Activated CD4-positive, alpha-beta T cell treated with anti-CD3 and anti-CD28 coated beads for 4 hours (primary cell): ENCODE measurements around the gene LZTR1.
A peak's percentile ranks its signal among the peaks of the same experiment; 100 is the strongest.
"Not testable (repeated sequence)": the region's sequence is repeated elsewhere in the genome, so short reads cannot be mapped to it uniquely, and the experiment has no call there.

Experiments
- DNase-seq, 2 donors: peaks; one replicate each; pipeline ENCODE4 v3.0.0-alpha.2; 2020

Gene LZTR1

DNA sequence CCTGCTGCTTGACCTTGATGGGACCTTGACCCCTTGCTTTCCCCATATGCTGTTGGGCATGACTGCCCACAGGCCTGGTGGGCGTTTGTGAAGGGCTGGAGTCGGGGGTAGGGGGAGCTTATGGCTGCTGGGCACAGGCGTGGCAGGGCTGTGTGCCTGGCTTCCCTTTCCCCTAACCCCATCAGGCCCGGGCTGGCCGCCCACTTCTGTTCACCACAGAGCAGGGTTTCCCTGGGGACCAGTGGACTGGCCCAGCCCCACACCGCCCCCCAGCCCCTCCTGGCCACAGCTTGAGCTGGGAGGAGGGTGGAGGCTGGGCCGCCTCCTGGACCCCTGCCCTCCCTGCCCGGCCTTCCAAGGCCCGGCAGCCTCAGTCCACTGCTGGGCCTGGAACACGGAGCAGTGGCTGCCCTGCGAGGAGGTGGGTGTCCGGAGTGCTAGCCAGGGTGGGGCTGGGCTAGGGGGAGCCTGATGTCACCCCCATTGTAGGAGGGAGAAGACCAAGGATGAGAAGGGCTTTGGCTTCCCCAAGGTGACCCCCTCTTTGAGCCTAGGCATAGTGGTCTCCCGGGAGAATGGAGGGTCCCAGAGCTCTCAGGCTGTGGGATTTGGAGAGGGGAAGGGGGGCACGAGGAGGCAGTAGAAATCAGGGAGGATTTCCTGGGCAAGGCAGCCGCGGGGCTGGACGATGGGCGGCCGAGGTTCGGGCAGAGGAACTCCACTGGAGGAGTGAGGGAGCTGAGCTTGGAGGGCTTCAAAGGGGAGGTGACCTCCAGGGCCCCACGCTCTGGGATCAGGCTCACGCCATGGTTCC, 15.0 kb upstream of the LZTR1 start, which contains the start of gene AIFM3:
Gene AIFM3 (plus strand): TSS at position 373 of the 814 bp plus-strand sequence. CDS start 690 bp downstream, outside the sequence.
- DNase-seq = no peak

DNA sequence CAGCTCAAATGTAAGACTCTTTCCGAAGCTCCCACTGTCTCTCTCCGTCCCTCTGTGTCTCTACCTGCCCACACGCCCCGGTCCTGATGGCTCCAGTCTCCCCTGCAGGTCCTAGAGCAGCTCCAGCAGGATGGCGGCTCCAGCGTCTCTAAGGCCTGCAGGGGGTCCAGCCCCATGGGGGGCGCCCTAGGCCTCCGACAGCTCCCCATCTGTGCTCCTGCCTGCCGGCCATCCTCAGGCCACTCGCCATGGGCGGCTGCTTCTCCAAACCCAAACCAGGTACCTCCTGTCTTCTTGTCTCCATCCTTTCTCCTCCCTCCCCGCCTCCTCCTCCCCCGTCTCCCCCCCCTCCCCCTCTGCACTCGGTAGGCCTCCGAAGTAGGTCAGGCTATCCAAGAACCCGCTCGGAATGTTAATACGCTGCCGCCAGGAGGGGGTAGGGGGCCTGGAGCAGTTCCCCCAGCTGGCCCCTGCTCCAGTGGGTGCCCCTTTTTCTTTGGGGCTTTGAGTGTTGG, 14.3 kb upstream of the LZTR1 start:
- DNase-seq = no peak

DNA sequence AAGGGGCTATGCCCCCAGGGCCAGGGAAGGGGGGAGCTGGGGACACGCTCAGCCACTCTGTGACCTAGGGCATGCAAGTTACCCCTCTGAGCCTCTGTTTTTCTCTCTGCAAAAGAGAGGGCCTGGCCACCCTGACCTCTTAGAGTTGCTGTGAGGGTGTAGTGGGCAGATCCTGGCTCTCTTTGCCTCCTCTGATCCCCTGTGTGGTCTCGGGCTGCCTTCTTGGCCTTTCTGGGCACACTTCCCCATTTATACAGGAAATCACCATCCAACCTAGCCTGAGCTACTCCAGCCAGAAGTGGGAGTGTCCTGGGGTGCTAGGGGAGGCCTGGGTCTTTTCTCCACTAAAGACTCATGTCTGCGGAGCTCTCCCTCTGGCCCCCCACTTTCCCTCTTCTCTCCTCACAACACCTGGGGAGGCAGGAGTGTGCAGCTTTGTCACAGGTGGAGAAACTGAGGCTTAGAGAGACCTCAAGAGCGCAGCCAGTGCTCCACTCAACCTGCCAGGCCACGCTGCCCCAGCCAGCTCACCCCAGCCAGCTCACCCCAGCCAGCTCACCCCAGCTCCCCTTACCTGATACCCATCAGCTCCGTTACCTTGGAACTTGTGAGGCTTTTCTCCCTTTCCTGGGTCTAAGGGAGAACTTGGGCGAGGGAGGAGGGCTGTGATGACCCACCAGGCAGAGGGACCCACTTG, 13.7 kb upstream of the LZTR1 start:
- no peak for DNase-seq

DNA sequence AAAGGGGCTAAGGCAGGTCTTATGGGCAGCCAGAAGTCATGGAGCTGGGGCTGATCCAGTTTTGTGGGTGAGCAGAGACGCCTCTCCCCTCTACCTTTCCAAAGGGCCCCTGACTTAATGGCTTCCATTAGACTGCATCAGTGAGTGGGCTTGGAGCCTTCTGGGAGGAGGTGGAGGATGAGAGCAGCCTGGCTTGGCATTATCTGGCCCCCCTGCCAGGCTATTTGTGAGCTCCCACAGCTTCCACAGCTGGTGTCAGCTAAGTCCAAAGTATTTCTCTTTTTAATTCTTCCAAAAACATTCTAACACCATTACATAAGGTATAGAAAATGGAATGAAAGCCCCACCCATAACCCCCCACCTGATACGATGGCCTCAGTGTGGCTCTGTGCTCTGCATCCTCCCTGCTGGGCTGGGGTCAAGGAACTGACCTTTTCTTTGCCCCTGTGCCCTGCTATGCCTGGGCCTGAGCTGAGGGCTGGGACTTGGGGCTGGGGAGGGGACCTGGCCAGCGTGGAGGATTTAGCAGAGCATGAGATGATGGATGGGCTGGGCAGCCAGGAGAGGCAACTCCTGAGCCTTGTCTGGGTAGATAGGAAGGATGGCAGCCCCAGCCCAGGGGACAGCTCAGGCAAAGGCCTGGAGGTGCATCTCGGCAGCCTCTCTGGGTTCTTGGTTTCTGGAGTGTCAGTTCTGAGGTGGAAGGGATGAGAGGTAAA, 11.0 kb upstream of the LZTR1 start:
- no peak for DNase-seq

DNA sequence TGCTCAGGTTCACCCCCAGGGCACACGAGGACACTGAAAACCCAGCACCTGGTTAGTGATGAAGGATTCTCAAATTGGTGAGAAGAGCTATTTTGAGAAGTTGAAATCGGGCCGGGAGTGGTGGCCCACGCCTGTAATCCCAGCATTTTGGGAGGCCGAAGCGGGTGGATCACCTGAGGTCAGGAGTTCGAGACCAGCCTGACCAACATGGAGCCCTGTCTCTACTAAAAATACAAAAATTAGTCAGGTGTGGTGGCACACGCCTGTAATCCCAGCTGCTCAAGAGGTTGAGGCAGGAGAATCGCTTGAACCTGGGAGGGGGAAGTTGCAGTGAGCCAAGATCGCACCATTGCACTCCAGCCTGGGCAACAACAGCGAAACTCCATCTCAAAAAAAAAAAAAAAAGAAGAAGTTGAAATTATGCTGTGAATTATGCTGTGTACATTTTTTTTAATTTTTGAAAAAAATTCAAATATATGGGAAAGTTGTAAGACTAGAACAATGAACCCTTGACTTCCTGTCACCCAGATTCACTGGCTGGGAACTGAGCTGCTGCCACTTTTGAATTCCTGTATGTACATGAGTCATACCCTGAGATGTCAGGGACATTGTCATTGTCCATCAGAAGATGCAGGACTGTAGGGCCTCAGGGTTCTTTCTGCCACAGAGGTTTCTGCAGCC, 9.9 kb upstream of the LZTR1 start:
- not testable (repeated sequence) for DNase-seq

DNA sequence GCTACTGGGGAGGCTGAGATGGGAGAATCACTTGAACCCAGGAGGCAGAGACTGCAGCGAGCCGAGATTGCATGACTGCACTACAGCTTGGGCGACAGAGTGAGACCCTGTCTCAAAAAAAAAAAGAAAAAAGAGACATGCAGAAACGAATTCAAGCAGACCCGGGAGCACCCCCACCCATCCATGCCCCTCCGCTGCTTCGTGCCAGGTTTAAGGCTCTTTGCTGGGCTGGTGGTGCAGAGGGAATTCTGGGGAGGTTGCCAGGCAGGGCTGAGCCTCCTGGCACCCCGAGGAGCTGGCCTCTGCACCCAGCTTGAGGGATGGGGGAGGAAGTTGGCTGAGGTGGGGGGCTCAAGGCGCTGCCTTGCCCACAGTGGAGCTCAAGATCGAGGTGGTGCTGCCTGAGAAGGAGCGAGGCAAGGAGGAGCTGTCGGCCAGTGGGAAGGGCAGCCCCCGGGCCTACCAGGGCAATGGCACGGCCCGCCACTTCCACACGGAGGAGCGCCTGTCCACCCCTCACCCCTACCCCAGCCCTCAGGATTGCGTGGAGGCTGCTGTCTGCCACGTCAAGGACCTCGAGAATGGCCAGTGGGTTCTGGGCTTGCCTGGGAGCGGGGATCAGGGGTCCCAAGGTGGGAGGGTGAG, 9.0 kb upstream of the LZTR1 start:
- DNase-seq = no peak

DNA sequence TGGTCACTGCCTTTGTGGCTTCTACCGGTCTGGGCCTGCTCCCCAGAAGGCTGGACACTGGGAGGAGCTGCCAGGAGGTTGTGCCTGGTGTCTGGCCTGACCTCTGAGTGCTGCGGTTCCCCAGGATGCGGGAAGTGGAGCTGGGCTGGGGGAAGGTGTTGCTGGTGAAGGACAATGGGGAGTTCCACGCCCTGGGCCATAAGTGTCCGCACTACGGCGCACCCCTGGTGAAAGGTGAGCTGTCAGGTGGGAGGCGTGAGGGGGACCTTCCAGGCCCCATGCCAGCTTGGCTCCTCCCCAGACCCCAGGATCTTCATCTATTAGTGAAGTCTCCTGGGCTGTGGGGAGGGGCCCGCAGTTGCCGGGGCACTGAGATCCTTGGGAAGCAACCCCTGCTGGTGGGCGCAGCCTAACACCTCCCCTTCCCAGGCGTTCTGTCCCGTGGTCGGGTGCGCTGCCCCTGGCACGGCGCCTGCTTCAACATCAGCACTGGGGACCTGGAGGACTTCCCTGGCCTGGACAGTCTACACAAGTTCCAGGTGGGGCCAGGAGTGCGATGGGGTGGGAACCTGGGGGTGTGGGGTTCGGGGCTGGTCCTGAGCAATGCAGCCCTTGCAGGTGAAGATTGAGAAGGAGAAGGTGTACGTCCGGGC, 8.3 kb upstream of the LZTR1 start:
- no peak for DNase-seq

DNA sequence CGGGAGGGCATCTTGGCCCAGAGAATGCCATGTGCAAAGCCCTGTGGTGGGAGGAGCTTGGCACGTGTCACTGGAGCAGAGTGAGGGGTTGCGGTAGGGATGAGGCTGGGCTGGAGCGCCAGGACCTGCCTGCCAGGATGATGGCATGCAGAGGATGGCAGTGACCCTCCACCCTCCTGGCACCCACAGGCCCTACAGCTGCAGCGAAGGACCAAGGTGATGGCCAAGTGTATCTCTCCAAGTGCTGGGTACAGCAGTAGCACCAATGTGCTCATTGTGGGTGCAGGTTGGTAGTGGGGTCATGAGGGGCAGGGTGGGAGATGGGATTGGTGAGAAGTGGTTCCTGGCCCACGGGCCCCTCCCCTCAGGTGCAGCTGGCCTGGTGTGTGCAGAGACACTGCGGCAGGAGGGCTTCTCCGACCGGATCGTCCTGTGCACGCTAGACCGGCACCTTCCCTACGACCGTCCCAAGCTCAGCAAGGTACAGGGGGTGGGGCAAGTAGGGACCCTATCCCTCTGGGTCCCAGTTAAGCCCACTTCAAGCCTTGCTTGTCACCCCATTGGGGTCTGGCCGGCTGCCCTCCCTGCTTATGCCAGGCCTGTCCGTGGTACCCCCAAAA, 7.7 kb upstream of the LZTR1 start:
- no peak for DNase-seq

DNA sequence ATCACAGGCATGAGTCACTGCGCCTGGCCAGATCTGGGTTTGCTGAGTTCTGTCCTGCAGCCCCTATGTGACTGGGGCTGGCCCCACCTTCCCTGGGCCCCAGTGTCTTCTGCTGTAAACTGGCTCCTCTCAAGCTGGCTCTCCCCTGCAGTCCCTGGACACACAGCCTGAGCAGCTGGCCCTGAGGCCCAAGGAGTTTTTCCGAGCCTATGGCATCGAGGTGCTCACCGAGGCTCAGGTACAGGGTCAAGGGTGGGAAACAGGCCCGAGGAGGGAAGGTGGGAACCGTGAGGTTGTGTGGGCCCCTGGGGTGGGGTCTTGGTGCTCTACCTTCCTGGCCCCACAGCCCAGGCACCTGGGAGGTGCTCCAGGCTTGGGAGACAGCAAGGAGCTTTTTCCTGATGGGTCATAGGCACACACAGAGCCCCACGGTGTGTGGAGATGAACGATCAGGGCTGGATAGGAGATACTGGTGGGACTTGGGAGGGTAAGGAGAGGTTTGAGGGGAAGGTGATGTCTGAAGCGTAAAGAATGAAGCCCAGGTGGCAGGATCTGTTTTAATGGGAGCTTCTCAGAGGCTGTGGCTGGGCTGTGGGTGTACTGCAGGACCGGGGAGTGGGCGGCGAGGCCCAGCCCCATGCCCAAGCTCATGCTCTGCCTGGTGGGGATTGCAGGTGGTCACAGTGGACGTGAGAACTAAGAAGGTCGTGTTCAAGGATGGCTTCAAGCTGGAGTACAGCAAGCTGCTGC, 6.4 kb upstream of the LZTR1 start:
- DNase-seq = no peak

DNA sequence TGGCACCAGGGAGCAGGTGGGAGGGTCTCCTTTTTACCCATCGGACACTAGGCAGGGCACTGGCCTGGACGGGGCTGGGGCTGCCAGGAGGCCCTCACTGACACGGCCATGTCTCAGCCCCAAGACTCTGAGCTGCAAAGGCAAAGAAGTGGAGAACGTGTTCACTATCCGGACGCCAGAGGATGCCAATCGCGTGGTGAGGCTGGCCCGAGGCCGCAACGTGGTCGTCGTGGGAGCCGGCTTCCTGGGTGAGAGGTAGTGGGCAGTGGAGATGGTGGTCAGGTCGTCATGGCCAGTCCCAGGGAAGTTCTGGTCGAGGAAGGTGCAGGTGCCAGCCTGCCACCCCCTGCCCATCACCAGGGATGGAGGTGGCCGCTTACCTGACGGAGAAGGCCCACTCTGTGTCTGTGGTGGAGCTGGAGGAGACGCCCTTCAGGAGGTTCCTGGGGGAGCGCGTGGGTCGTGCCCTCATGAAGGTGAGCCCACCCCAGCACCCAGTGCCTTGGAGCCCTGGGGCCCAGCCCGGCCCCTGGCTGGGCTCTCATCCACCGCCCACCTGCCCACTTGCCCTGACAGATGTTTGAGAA, 5.7 kb upstream of the LZTR1 start:
- no peak for DNase-seq

DNA sequence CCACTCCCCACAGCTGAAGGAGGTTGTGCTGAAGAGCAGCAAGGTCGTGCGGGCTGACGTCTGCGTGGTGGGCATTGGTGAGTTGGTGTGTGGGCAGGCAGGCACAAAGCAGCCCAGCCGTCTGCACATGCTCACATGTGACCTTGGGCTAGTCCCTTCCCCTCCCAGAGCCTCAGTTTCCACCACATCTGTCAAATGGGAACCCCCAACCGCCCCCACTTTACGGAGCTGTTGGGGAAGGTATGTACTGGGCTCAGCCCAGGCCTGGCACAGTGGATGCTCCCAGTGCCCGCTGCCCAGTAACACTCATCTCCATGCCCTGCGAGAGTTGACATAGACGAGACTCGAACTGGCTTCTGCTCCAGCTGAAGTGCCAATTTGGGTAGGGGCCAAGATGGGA, 5.1 kb upstream of the LZTR1 start:
- no peak for DNase-seq

DNA sequence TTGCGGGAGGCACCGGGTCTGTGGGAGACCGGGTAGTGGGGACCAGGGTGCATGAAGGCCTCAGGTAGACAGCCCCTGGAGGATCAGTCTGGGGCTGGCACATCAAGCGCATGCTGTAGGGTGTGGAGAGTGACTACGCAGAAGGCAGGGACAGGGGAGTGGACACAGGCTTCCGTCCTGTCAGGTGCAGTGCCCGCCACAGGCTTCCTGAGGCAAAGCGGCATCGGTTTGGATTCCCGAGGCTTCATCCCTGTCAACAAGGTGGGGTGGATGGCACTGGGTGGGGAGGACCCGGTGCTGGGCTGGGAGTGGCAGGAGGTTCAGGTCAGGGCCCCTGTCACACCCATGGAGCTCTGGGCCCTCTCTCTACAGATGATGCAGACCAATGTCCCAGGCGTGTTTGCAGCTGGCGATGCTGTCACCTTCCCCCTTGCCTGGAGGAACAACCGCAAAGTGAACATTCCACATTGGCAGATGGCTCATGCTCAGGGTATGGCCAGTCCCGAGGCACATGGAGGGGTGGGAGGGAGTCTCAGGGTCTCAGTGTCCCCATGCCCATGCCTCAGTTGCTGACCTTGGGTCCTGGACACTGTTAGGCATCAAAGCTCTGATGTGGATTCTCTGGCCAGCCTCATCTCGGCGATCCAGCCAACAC, 4.5 kb upstream of the LZTR1 start:
- no peak for DNase-seq

DNA sequence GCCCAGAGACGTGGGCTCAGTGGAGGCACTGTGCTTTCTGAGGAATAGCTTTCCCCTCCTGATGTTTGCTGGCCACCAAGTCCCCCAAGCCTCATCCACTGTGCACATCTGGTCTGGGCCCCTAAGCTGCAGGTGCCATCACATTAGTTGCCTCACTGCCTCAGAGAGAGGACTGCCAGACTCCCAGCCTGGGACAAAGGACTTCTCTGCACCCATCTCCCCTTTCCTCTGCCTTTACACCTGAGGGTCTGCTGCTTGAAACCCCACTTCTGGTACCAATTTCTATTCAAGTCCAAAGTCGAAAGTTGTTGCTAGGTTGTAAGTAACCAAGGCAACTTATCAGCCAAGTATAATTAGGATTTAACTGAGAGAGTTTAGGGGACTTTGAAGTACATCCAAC, 3.7 kb upstream of the LZTR1 start:
- DNase-seq = no peak

DNA sequence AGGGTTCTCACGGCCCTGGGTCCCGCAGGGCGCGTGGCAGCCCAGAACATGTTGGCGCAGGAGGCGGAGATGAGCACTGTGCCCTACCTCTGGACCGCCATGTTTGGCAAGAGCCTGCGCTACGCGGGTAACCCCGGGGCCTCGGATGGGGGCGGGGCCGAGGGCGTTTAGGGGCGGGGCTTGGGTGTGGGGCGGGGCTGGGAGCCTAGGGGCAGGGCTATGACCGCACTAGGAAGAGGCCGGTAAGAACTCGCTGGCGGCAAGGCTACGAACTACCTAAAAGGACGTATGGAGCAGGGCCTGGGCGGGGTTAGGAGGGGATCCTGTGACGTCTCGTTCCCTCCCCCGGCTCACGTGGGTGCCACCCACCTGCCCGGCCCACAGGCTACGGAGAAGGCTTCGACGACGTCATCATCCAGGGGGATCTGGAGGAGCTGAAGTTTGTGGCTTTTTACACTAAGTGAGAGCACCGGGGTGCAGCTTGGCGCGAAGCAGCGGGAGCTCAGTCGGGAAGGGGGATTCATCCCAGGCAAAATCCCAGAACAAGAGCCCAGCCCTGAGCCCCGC, 2.8 kb upstream of the LZTR1 start:
- DNase-seq = peak; percentile 58 to 73

DNA sequence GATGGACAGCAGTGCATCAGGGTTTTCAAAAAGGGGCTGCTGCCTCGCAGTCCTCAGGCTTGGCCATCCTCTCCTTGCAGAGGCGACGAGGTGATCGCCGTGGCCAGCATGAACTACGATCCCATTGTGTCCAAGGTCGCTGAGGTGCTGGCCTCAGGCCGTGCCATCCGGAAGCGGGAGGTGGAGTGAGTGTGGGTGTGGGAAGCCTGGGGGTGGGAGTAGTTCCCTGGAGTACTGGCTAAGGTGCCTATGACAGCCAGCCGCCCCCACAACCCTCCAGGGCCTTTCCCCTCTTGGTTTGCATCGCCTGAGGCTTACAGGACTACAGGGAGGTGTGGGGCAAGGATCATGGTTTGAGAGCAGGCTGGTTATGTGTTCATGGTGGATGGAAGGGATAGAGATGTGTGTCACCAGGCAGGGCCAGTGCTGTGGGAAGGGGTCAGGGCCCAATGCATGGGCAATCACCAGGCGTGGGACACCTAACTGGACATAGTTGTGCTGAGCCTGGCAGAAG, 2.1 kb upstream of the LZTR1 start:
- no peak for DNase-seq

DNA sequence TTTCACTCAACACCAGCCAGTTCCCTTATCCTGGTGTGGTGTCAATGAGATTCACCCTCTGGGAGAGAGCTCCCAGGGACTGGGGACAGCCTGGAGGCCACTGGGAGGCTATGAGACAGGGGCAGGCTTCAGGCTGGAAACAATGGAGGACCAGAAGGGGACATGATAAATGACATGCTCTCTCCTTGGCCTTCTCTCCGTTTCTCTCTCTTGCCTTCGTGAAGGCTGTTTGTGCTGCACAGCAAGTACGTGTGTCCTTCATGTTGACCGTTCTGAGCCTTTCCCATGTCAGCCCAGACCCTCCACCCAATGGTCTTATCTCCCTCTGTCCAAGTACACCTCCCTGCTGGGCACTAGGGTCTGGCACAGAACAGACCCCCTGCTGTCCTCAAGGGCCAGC, 1.6 kb upstream of the LZTR1 start:
- no peak for DNase-seq

DNA sequence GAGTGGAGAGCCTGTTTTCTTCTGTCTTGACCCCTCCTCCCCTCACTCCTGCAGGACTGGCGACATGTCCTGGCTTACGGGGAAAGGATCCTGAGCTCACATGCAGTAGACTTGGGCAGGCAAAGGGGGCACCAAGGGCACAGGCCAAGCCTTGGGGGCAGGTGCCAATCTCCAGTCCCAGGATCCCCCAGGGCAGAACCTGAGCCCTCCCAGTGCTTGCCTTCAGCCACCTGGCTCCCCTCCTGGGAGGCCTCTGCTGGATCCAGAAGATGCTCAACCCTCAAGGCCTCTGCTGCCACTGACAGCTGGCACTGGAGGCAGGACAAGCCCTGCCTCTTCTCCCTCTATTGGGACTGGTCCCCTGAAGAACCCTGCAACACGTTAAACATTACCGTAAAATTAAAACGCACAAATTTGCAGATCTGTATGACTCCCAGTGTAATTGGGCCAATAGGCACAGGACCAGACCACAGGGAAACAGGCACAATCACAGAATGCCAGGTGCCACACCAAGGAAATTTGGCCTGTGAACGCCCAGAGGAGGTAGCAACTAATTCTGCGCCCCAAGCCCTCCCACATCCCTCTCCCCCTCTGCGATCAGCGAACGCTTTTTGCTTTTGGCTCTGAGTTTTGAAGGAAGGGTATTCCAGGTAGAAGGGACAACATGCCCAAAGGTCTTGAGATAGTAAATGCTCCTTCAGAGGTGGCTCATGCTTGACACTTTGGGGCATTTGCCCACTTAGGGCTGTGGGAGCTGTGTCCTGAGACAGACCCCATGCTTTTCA, 967 bp upstream of the LZTR1 start:
- DNase-seq = no peak

DNA sequence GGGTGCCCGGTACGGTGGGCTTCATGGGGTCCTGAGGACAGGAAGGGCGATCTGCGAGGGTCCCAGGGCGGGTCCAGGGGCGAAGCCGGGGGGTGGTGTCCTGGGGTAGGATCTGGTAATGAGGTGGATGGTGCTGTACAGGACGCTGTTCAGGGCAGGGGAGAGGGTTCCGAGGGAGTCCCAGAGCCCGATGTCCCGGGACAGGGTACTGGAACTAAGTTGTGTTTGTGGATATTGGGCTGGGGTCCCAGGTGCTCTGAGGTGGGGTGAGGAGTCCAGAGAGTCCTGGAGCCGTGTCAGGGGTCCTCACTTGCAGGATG, 426 bp downstream of the LZTR1 start:
- DNase-seq = no peak
